22Rv1 (cell line): ENCODE data around the gene GPR85.
A peak's percentile ranks its signal among the peaks of the same experiment; 100 is the strongest.

Experiments used
- H3K27ac ChIP-seq: fragments of 450-650 bp; 2 replicates; pipeline ENCODE4 v1.5.1; 2017
- ZFX ChIP-seq: fragments of 450-650 bp; IDR thresholded peaks from 2 replicates; pipeline ENCODE4 v1.6.1; 2017; ENCODE audit warnings: antibody characterized with exemption, borderline replicate concordance
- TF ChIP-seq, protein P1 (sequence below): fragments of 450-650 bp; IDR thresholded peaks from 2 replicates; pipeline ENCODE4 v1.5.1; 2017; ENCODE audit warnings: mild to moderate bottlenecking

The GPR85 gene, protein sequence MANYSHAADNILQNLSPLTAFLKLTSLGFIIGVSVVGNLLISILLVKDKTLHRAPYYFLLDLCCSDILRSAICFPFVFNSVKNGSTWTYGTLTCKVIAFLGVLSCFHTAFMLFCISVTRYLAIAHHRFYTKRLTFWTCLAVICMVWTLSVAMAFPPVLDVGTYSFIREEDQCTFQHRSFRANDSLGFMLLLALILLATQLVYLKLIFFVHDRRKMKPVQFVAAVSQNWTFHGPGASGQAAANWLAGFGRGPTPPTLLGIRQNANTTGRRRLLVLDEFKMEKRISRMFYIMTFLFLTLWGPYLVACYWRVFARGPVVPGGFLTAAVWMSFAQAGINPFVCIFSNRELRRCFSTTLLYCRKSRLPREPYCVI

DNA sequence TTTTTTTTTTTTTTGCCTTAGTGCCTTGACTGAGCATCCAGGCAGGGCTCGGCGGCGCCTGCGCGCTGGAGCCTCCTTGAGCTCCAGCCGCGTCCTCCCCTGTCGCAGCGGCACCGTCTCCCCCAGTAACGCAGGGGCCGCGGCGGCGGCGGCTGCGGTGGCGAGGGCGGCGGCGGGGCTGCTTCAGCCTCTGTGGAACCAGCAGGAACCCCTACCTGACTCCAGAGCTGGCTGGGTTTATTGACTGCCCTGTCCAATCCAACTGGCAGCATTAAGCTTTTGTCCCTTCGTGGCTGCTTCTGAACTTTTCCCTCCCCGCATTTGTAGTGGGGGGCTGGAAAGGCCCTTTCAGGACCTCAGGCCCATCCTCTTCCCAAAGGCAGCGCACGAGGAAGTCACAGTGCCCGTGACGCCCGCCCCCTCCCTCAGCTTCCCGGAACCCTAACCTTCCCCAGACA, at the start of gene GPR85:
GPR85 (minus strand) TSS at position 397 of the 458 bp plus-strand sequence. CDS start 2,106 bp downstream, outside the sequence.
- TF ChIP-seq, protein P1, sequence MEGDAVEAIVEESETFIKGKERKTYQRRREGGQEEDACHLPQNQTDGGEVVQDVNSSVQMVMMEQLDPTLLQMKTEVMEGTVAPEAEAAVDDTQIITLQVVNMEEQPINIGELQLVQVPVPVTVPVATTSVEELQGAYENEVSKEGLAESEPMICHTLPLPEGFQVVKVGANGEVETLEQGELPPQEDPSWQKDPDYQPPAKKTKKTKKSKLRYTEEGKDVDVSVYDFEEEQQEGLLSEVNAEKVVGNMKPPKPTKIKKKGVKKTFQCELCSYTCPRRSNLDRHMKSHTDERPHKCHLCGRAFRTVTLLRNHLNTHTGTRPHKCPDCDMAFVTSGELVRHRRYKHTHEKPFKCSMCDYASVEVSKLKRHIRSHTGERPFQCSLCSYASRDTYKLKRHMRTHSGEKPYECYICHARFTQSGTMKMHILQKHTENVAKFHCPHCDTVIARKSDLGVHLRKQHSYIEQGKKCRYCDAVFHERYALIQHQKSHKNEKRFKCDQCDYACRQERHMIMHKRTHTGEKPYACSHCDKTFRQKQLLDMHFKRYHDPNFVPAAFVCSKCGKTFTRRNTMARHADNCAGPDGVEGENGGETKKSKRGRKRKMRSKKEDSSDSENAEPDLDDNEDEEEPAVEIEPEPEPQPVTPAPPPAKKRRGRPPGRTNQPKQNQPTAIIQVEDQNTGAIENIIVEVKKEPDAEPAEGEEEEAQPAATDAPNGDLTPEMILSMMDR: no peak
- no peak for TF ChIP-seq ZFX
- H3K27ac ChIP-seq: peak within 1 kb of the TSS; percentile 77

DNA sequence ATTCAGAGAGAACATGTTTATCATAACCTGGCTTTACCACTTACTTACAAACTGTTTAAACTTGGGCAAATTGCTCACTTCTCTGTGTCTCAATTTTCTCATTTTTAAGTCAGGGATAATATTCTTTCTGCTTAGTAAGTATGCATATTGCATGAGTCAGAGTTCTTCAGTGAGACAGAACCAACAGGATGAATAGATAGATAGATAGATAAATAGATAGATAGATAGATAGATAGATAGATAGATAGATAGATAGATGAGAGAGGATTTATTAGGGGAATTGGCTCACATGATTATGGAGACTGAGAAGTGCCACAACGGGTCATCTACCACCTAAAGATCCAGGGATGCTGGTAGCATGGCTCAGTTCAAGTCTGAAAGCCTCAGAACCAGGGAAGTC, 47.4 kb upstream of the GPR85 start:
- H3K27ac ChIP-seq: no peak overlapping the region
- TF ChIP-seq, protein P1: no peak
- no peak for TF ChIP-seq ZFX

DNA sequence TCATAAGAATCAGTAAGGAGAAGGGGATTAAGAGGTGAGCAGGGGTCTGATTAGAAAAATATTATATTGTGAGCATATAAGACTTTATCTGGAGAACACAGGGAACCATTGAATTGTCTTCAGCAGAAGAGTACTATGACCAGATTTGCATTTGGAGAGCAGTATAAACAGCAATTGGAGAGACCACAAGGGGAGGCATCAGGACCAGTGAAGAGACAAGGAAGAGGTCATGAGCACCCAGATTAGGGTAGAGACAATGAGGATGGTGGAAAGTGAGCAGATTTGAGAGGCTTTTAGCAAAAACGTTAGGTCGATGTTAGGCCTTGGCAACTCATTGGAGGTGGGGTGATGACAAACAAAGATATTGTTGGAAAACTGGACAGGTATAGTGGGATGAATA, 44.7 kb upstream of the GPR85 start:
- no peak overlapping the region for H3K27ac ChIP-seq

GRCh38 chr7:113128031-113128430, 41.4 kb upstream of the GPR85 start:
- no peak overlapping the region for H3K27ac ChIP-seq
- no peak for TF ChIP-seq ZFX
- TF ChIP-seq, protein P1: no peak

More for the DNA sequence above, 44.7 kb upstream of the GPR85 start:
- TF ChIP-seq, protein P1: no peak
- TF ChIP-seq ZFX: no peak

DNA sequence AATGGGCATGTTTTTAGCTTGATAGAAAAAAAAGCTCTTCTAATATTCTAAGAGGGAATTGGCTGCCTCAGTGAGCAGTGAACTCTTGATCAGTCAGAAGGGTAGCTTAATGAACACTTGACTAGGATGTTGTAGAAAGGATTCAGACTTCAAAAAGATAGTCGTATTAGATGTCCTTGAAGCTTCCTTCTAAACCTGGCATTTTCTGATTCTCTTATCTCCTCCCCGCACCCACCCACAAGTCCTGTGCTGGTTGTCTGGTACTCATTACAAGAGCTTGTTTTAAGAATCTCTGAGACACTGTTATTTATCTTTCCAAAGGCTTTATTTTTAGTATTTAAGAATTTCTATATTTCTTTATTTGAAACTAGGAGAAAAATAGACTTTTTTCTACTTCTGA, 39.1 kb upstream of the GPR85 start:
- TF ChIP-seq, protein P1: no peak
- no peak for TF ChIP-seq ZFX
- no peak overlapping the region for H3K27ac ChIP-seq

- no peak overlapping the region for H3K27ac ChIP-seq
- TF ChIP-seq, protein P1: no peak
- no peak for TF ChIP-seq ZFX
These were observed 36.1 kb upstream of the GPR85 start for GRCh38 chr7:113122744-113123143.

- no peak overlapping the region for H3K27ac ChIP-seq
- TF ChIP-seq ZFX: no peak
- TF ChIP-seq, protein P1: no peak
These were observed 34.0 kb upstream of the GPR85 start for GRCh38 chr7:113120647-113121046.
